ENCODE measurements around the gene MMP23B. TPM values are rescaled to one million over a fixed set of nuclear protein-coding genes. Genes with fewer than 3 reads are reported as not detected.

Gene MMP23B
- total and polyA plus RNA-seq, 2 experiments from 2014 or later, result 15.8 to 16.2 TPM

GRCh38 chr1:1671365-1672119 lies 39.6 kb downstream of the MMP23B start:
- TF ChIP-seq CREB1 (CRISPR knock-in tag; IDR thresholded peaks at IDR 0.05; ENCODE audit: low read depth) (no peak), STAT1 (IDR thresholded peaks at IDR 0.05; ENCODE audit: unreplicated experiment) (no peak), ZNF114 (CRISPR knock-in tag; IDR thresholded peaks at IDR 0.05) (no peak), EZH2phosphoT487 (IDR thresholded peaks at IDR 0.05; ENCODE audit: unreplicated experiment) (no peak), NANOG (IDR thresholded peaks at IDR 0.05; ENCODE audit: borderline replicate concordance) (no peak), EZH2 (IDR thresholded peaks at IDR 0.05; ENCODE audit: low read depth, unreplicated experiment) (no peak), ETS1 (IDR thresholded peaks at IDR 0.05) (no peak), JUNB (IDR thresholded peaks at IDR 0.05; ENCODE audit: unreplicated experiment) (no peak), ZNF331 (CRISPR knock-in tag; IDR thresholded peaks at IDR 0.05; ENCODE audit: low read depth) (no peak), POLR2AphosphoS5 (IDR thresholded peaks at IDR 0.05; ENCODE audit: low read depth) (no peak), REST (IDR thresholded peaks at IDR 0.05; ENCODE audit: unreplicated experiment) (no peak)
- TF ChIP-seq, protein P1, sequence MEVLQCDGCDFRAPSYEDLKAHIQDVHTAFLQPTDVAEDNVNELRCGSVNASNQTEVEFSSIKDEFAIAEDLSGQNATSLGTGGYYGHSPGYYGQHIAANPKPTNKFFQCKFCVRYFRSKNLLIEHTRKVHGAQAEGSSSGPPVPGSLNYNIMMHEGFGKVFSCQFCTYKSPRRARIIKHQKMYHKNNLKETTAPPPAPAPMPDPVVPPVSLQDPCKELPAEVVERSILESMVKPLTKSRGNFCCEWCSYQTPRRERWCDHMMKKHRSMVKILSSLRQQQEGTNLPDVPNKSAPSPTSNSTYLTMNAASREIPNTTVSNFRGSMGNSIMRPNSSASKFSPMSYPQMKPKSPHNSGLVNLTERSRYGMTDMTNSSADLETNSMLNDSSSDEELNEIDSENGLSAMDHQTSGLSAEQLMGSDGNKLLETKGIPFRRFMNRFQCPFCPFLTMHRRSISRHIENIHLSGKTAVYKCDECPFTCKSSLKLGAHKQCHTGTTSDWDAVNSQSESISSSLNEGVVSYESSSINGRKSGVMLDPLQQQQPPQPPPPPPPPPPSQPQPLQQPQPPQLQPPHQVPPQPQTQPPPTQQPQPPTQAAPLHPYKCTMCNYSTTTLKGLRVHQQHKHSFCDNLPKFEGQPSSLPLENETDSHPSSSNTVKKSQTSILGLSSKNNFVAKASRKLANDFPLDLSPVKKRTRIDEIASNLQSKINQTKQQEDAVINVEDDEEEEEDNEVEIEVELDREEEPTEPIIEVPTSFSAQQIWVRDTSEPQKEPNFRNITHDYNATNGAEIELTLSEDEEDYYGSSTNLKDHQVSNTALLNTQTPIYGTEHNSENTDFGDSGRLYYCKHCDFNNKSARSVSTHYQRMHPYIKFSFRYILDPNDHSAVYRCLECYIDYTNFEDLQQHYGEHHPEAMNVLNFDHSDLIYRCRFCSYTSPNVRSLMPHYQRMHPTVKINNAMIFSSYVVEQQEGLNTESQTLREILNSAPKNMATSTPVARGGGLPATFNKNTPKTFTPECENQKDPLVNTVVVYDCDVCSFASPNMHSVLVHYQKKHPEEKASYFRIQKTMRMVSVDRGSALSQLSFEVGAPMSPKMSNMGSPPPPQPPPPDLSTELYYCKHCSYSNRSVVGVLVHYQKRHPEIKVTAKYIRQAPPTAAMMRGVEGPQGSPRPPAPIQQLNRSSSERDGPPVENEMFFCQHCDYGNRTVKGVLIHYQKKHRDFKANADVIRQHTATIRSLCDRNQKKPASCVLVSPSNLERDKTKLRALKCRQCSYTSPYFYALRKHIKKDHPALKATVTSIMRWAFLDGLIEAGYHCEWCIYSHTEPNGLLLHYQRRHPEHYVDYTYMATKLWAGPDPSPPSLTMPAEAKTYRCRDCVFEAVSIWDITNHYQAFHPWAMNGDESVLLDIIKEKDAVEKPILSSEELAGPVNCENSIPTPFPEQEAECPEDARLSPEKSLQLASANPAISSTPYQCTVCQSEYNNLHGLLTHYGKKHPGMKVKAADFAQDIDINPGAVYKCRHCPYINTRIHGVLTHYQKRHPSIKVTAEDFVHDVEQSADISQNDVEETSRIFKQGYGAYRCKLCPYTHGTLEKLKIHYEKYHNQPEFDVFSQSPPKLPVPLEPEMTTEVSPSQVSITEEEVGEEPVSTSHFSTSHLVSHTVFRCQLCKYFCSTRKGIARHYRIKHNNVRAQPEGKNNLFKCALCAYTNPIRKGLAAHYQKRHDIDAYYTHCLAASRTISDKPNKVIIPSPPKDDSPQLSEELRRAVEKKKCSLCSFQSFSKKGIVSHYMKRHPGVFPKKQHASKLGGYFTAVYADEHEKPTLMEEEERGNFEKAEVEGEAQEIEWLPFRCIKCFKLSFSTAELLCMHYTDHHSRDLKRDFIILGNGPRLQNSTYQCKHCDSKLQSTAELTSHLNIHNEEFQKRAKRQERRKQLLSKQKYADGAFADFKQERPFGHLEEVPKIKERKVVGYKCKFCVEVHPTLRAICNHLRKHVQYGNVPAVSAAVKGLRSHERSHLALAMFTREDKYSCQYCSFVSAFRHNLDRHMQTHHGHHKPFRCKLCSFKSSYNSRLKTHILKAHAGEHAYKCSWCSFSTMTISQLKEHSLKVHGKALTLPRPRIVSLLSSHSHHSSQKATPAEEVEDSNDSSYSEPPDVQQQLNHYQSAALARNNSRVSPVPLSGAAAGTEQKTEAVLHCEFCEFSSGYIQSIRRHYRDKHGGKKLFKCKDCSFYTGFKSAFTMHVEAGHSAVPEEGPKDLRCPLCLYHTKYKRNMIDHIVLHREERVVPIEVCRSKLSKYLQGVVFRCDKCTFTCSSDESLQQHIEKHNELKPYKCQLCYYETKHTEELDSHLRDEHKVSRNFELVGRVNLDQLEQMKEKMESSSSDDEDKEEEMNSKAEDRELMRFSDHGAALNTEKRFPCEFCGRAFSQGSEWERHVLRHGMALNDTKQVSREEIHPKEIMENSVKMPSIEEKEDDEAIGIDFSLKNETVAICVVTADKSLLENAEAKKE (CRISPR knock-in tag; IDR thresholded peaks at IDR 0.05), result no peak
- TF ChIP-seq, protein P2, sequence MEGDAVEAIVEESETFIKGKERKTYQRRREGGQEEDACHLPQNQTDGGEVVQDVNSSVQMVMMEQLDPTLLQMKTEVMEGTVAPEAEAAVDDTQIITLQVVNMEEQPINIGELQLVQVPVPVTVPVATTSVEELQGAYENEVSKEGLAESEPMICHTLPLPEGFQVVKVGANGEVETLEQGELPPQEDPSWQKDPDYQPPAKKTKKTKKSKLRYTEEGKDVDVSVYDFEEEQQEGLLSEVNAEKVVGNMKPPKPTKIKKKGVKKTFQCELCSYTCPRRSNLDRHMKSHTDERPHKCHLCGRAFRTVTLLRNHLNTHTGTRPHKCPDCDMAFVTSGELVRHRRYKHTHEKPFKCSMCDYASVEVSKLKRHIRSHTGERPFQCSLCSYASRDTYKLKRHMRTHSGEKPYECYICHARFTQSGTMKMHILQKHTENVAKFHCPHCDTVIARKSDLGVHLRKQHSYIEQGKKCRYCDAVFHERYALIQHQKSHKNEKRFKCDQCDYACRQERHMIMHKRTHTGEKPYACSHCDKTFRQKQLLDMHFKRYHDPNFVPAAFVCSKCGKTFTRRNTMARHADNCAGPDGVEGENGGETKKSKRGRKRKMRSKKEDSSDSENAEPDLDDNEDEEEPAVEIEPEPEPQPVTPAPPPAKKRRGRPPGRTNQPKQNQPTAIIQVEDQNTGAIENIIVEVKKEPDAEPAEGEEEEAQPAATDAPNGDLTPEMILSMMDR (conservative IDR thresholded peaks at IDR 0.05; ENCODE audit: low read depth in 2 of 2), result no peak
- Mint-ChIP-seq H3K4me3 (no peak overlapping the region; the same call in 2 of the 3 replicates), H3K4me1 (no peaks in the 10 kb centered on the region), H3K36me3 (ENCODE audit: low read depth) (peaks cover 37% of the 10 kb centered on the region), H3K27ac (no peak overlapping the region), H3K27me3 (ENCODE audit: insufficient read depth, low read depth, poor library complexity) (peaks cover 4% of the 10 kb centered on the region), H3K9me3 (no peaks in the 10 kb centered on the region)
- Histone ChIP-seq H2AFZ (no peak overlapping the region), H3K36me3 (ENCODE audit: insufficient read depth) (no peaks in the 10 kb centered on the region), H3K79me2 (replicated peaks; ENCODE audit: insufficient read depth) (no peaks in the 10 kb centered on the region), H3K4me3 (no peak overlapping the region), H4K20me1 (replicated peaks; ENCODE audit: insufficient read depth) (no peaks in the 10 kb centered on the region; the same call in 1 of the 2 replicates), H3K4me1 (ENCODE audit: insufficient read depth) (no peaks in the 10 kb centered on the region), H3K27me3 (ENCODE audit: insufficient read depth) (no peaks in the 10 kb centered on the region), H3K27ac (ENCODE audit: low read depth) (no peak overlapping the region), H3K4me2 (no peak overlapping the region), H3K9me2 (ENCODE audit: insufficient read depth) (no peaks in the 10 kb centered on the region), H3F3A (replicated peaks; ENCODE audit: low read depth) (0 out of 2 replicates have a peak, but pooled peaks cover 6% of the 10 kb centered on the region)
- no peak for ATAC-seq
- no peak for DNase-seq (ENCODE audit: low spot score)

Measured in GM23338 (cell line).